H9 (cell line): ENCODE measurements around the gene PHKA2. TPM values are rescaled to one million over a fixed set of nuclear protein-coding genes. Genes with fewer than 3 reads are reported as not detected.

Source experiments
- DNase-seq: peaks from one replicate; pipeline ENCODE4 v3.0.0-alpha.2; 2017
- H2AFZ ChIP-seq: one replicate; pipeline ENCODE4 v1.6.1; 2013; ENCODE audit warnings: mild to moderate bottlenecking, low read length, control low read depth, moderate library complexity
- H2AK5ac ChIP-seq: 2 replicates; pipeline ENCODE4 v1.6.1; 2013; ENCODE audit warnings: low read length, control low read depth, mixed read lengths; ENCODE audit not compliant: insufficient read length
- H2BK120ac ChIP-seq: one replicate; pipeline ENCODE4 v1.6.1; 2013; ENCODE audit warnings: low read depth, mild to moderate bottlenecking, low read length, control low read depth, inconsistent platforms; ENCODE audit not compliant: poor library complexity, severe bottlenecking
- H2BK12ac ChIP-seq: 2 replicates; pipeline ENCODE4 v1.6.1; 2013; ENCODE audit warnings: low read length, control low read depth, mixed read lengths, low read depth; ENCODE audit not compliant: insufficient read length
- H2BK15ac ChIP-seq: 2 replicates; pipeline ENCODE4 v1.6.1; 2013; ENCODE audit warnings: low read depth, low read length, control low read depth
- H2BK20ac ChIP-seq: one replicate; pipeline ENCODE4 v1.6.1; 2013; ENCODE audit warnings: low read depth, mild to moderate bottlenecking, low read length, control low read depth, inconsistent platforms; ENCODE audit not compliant: poor library complexity, severe bottlenecking
- H2BK5ac ChIP-seq: 2 replicates; pipeline ENCODE4 v1.6.1; 2013; ENCODE audit warnings: low read length, control low read depth, mixed read lengths; ENCODE audit not compliant: insufficient read length
- H3K14ac ChIP-seq: 2 replicates; pipeline ENCODE4 v1.6.1; 2013; ENCODE audit warnings: low read length, control low read depth; ENCODE audit not compliant: insufficient read depth
- H3K18ac ChIP-seq: 2 replicates; pipeline ENCODE4 v1.6.1; 2013; ENCODE audit warnings: low read depth, mild to moderate bottlenecking, mixed read lengths, low read length, control low read depth; ENCODE audit not compliant: insufficient read length
- H3K23ac ChIP-seq: 2 replicates; pipeline ENCODE4 v1.6.1; 2013; ENCODE audit warnings: low read length, control low read depth, mixed read lengths, low read depth; ENCODE audit not compliant: insufficient read length
- H3K23me2 ChIP-seq: 2 replicates; pipeline ENCODE4 v1.6.1; 2013; ENCODE audit warnings: low read depth, mild to moderate bottlenecking, mixed read lengths, low read length, control low read depth; ENCODE audit not compliant: insufficient read length, poor library complexity, severe bottlenecking
- H3K27ac ChIP-seq: 2 replicates; pipeline ENCODE4 v1.5.1; 2013; ENCODE audit warnings: low read length, control low read depth, mixed read lengths, low read depth; ENCODE audit not compliant: insufficient read length
- H3K27me3 ChIP-seq: 2 replicates; pipeline ENCODE4 v1.6.1; 2013; ENCODE audit warnings: low read length, control low read depth, inconsistent platforms; ENCODE audit not compliant: insufficient read depth
- H3K4ac ChIP-seq: 2 replicates; pipeline ENCODE4 v1.6.1; 2013; ENCODE audit warnings: low read depth, mild to moderate bottlenecking, control low read depth, inconsistent platforms, low read length, moderate library complexity
- H3K4me1 ChIP-seq: 2 replicates; pipeline ENCODE4 v1.6.1; 2013; ENCODE audit warnings: low read length, control low read depth, inconsistent platforms; ENCODE audit not compliant: insufficient read depth
- H3K4me2 ChIP-seq: 2 replicates; pipeline ENCODE4 v1.6.1; 2013; ENCODE audit warnings: low read length, control low read depth, mixed read lengths; ENCODE audit not compliant: insufficient read length, insufficient read depth
- H3K56ac ChIP-seq: 2 replicates; pipeline ENCODE4 v1.6.1; 2013; ENCODE audit warnings: low read depth, mild to moderate bottlenecking, mixed read lengths, low read length, control low read depth; ENCODE audit not compliant: insufficient read length
- H3K79me1 ChIP-seq: 2 replicates; pipeline ENCODE4 v1.6.1; 2013; ENCODE audit warnings: low read depth, mild to moderate bottlenecking, moderate library complexity, low read length, control low read depth, inconsistent platforms; ENCODE audit not compliant: insufficient read depth, poor library complexity, severe bottlenecking
- H3K79me2 ChIP-seq: 2 replicates; pipeline ENCODE4 v1.6.1; 2013; ENCODE audit warnings: low read length, control low read depth, inconsistent platforms; ENCODE audit not compliant: insufficient read depth
- H3K9ac ChIP-seq: 2 replicates; pipeline ENCODE4 v1.6.1; 2013; ENCODE audit warnings: low read length, control low read depth, mixed read lengths; ENCODE audit not compliant: insufficient read length; ENCODE audit errors: extremely low read depth
- H3K9me3 ChIP-seq: one replicate; pipeline ENCODE4 v1.6.1; 2013; ENCODE audit warnings: low read depth, low read length, inconsistent platforms; ENCODE audit not compliant: control insufficient read depth
- H3T11ph ChIP-seq: one replicate; pipeline ENCODE4 v1.6.1; 2013; ENCODE audit warnings: mild to moderate bottlenecking, low read length, control low read depth, inconsistent platforms
- H4K20me1 ChIP-seq: one replicate; pipeline ENCODE4 v1.6.1; 2013; ENCODE audit not compliant: control insufficient read depth, insufficient read length, insufficient read depth
- H4K5ac ChIP-seq: 2 replicates; pipeline ENCODE4 v1.6.1; 2013; ENCODE audit warnings: low read depth, mild to moderate bottlenecking, mixed read lengths, low read length, control low read depth; ENCODE audit not compliant: insufficient read length
- H4K8ac ChIP-seq: replicated peaks from 2 replicates; pipeline ENCODE4 v1.6.1; 2013; ENCODE audit warnings: low read length, control low read depth, mixed read lengths, low read depth; ENCODE audit not compliant: insufficient read length
- H4K91ac ChIP-seq: 2 replicates; pipeline ENCODE4 v1.6.1; 2013; ENCODE audit warnings: low read depth, mild to moderate bottlenecking, moderate library complexity, mixed read lengths, low read length, control low read depth; ENCODE audit not compliant: insufficient read length
- H3K27ac Mint-ChIP-seq, 3 experiments: 2 replicates in 2 of 3; 3 replicates in 1 of 3; pipeline ENCODE4 v1.8.0; 2020 to 2021; ENCODE audit warnings: mixed read lengths in 3 of 3, mild to moderate bottlenecking in 1 of 3, moderate library complexity in 1 of 3
- H3K27me3 Mint-ChIP-seq: 2 replicates; pipeline ENCODE4 v1.8.0; 2021; ENCODE audit warnings: low read depth, mild to moderate bottlenecking, moderate library complexity, mixed read lengths
- H3K36me3 Mint-ChIP-seq, 3 experiments: 2 replicates in 2 of 3; 3 replicates in 1 of 3; pipeline ENCODE4 v1.8.0; 2020 to 2021; ENCODE audit warnings: low read depth in 3 of 3, mixed read lengths in 3 of 3; ENCODE audit not compliant: insufficient read depth in 1 of 3
- H3K4me1 Mint-ChIP-seq, 2 experiments: 2 replicates each; pipeline ENCODE4 v1.8.0; 2020; ENCODE audit warnings: mixed read lengths in 2 of 2
- H3K4me3 Mint-ChIP-seq, 2 experiments: 2 replicates in 1 of 2; 3 replicates in 1 of 2; pipeline ENCODE4 v1.8.0; 2020 to 2021; ENCODE audit warnings: mild to moderate bottlenecking in 2 of 2, mixed read lengths in 2 of 2, moderate library complexity in 1 of 2
- H3K9me3 Mint-ChIP-seq, 2 experiments: 2 replicates in 1 of 2; 3 replicates in 1 of 2; pipeline ENCODE4 v1.8.0; 2020; ENCODE audit warnings: mild to moderate bottlenecking in 2 of 2, mixed read lengths in 2 of 2, moderate library complexity in 1 of 2
- WGBS: extraction: QIAGEN DNeasy Blood & Tissue Kit; methylation state at CpG from one replicate; pipeline ENCODE4 v1.1.7; 2013; ENCODE audit warnings: missing lambda C conversion rate, low lambda C conversion rate, mixed read lengths; ENCODE audit not compliant: insufficient read length; ENCODE audit errors: extremely low coverage; 5-methylcytosine and 5-hydroxymethylcytosine counted together
- total RNA-seq: library from RNA; stranded (reverse); gene quantifications from 2 replicates; pipeline ENCODE4 v1.2.1, GENCODE V29; 2021
- TF ChIP-seq, protein P1 (sequence below): fragments of 200-600 bp; sonication (generic); conservative IDR thresholded peaks from 3 replicates; pipeline ENCODE4 v1.8.0; 2021; ENCODE audit warnings: antibody characterized with exemption, mild to moderate bottlenecking

The PHKA2 gene
- total RNA-seq, 1 experiment from 2014 or later = 24.2 TPM

DNA sequence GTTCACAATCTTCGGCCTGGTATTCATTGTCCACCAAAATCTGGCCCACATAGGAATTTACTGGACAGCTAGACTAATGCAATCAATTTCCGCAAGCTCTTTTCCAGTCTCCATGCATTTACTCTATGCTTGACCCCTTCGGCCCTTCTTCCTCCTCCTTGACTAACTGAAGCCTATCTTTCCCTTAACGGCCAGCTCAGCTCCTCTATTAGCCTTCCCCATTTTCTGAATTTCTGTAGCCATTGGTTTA, 1.2 kb upstream of the PHKA2 start:
- Histone ChIP-seq H3K79me1 (peaks cover 2% of the 10 kb centered on the region), H3K27me3 (no peaks in the 10 kb centered on the region), H2AFZ (no peak overlapping the region), H3T11ph (no peak overlapping the region), H3K9ac (peak overlapping the region; percentile 76), H4K5ac (no peak overlapping the region), H3K23ac (no peak overlapping the region), H2BK12ac (no peak overlapping the region), H3K23me2 (peaks cover 3% of the 10 kb centered on the region), H3K14ac (no peak overlapping the region), H2BK20ac (no peak overlapping the region), H4K20me1 (no peaks in the 10 kb centered on the region), H3K4me1 (no peaks in the 10 kb centered on the region), H3K4ac (no peak overlapping the region), H2AK5ac (no peak overlapping the region), H4K8ac (no peak overlapping the region), H2BK15ac (no peak overlapping the region), H3K27ac (peak overlapping the region; percentile 26), H3K18ac (no peak overlapping the region), H3K9me3 (peaks cover 24% of the 10 kb centered on the region), H3K4me2 (peak overlapping the region; percentile 96), H4K91ac (no peak overlapping the region), H3K56ac (no peak overlapping the region), H2BK120ac (no peak overlapping the region), H3K79me2 (no peaks in the 10 kb centered on the region; the same call in 1 of the 2 replicates), H2BK5ac (no peak overlapping the region)
- Mint-ChIP-seq H3K9me3 (peaks cover 52 to 55% of the 10 kb centered on the region in 2 experiments), H3K27ac (peak overlapping the region in 1 of 3 experiments; percentile 59; a peak in 1 of 7 replicates), H3K27me3 (no peaks in the 10 kb centered on the region), H3K4me3 (peak overlapping the region; percentile 79 to 83), H3K36me3 (peaks cover 0 to 5% (median 0%) of the 10 kb centered on the region in 3 experiments; a peak in 4 of 7 replicates), H3K4me1 (peaks cover 0 to 4% of the 10 kb centered on the region in 2 experiments; a peak in 1 of 4 replicates)
- DNase-seq = no peak
- WGBS = no CpG with 5 or more reads among the region's 4 CpGs
- TF ChIP-seq, protein P1, sequence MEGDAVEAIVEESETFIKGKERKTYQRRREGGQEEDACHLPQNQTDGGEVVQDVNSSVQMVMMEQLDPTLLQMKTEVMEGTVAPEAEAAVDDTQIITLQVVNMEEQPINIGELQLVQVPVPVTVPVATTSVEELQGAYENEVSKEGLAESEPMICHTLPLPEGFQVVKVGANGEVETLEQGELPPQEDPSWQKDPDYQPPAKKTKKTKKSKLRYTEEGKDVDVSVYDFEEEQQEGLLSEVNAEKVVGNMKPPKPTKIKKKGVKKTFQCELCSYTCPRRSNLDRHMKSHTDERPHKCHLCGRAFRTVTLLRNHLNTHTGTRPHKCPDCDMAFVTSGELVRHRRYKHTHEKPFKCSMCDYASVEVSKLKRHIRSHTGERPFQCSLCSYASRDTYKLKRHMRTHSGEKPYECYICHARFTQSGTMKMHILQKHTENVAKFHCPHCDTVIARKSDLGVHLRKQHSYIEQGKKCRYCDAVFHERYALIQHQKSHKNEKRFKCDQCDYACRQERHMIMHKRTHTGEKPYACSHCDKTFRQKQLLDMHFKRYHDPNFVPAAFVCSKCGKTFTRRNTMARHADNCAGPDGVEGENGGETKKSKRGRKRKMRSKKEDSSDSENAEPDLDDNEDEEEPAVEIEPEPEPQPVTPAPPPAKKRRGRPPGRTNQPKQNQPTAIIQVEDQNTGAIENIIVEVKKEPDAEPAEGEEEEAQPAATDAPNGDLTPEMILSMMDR = no peak
